CD4-positive, alpha-beta T cell treated with Interleukin-17A for 4 hours (primary cell): ENCODE measurements around the gene STMN1.

Source experiments
- DNase-seq: peaks from one replicate; pipeline ENCODE4 v3.0.0-alpha.2; 2020; ENCODE audit warnings: mixed read lengths

The STMN1 gene

GRCh38 chr1:25867210-25867991 is 38.8 kb downstream of the STMN1 start:
- DNase-seq: no peak

- DNase-seq: no peak
Observed at GRCh38 chr1:25866288-25866687, 39.9 kb downstream of the STMN1 start.

GRCh38 chr1:25864434-25864833 is 41.8 kb downstream of the STMN1 start:
- DNase-seq: no peak

GRCh38 chr1:25863486-25864262 is 42.5 kb downstream of the STMN1 start:
- DNase-seq: no peak

GRCh38 chr1:25862785-25863485 is 43.3 kb downstream of the STMN1 start:
- no peak for DNase-seq

- no peak for DNase-seq
Observed at GRCh38 chr1:25861316-25862286, 44.6 kb downstream of the STMN1 start.

- peak; percentile 94 for DNase-seq
Observed at GRCh38 chr1:25858906-25859789, 47.1 kb downstream of the STMN1 start, which contains the start of gene AUNIP. TSS of gene AUNIP (minus strand) at chr1:25859457. CDS start at chr1:25859357, 100 bp downstream.

GRCh38 chr1:25858494-25858893 is 47.7 kb downstream of the STMN1 start:
- DNase-seq: no peak

- no peak for DNase-seq
Observed at GRCh38 chr1:25856856-25857255, 49.4 kb downstream of the STMN1 start.

- no peak for DNase-seq
Observed at GRCh38 chr1:25854554-25854953, 51.7 kb downstream of the STMN1 start.
